NCI-H2171 treated with DMSO at 0.1 percent for 48 hours (cell line): ENCODE measurements around the gene OSBPL10.
"Not testable (repeated sequence)": the region's sequence is repeated elsewhere in the genome, so short reads cannot be mapped to it uniquely, and the experiment has no call there.

Source experiments
- DNase-seq: peaks from one replicate; lab custom pipeline; 2025; lab: John Stamatoyannopoulos, UW

OSBPL10 gene

DNA sequence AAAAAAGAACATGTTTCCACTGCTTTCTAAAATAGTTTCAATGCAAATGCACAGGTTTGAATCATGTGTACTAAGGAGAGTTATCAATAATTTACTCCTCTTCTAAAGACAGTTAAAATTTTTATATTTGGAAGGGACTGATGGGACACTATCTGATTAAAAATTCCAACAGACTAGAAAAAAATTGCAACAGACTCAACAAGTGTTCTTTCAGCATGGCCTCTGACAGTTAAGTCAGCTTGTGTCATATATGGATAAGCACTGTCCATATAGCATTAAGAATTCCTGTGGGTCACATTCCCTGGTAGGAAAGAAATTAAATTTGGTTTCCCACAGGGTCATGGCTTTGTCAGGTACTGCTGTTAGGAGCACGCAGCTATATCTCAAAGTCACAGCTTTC lies 96.8 kb downstream of the OSBPL10 start:
- DNase-seq = no peak

DNA sequence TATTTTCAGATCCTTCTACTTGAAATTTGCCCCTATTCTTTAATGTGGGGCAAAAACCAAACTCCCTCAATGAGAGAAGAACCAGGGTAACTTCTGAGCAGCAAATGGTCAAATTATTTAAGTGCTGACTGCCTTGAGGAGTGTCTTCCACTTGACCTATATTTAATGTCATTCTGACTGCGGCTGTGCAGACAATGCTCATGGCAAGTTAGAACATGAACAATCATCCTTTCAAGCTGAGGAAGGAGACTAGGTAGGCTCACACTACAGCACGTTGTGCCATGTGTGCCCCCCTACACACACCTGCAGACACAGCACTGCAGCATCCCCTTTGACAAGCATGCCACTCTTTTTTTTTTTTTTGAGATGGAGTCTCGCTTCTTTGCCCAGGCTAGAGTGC lies 98.2 kb downstream of the OSBPL10 start:
- peak; percentile 67 for DNase-seq

DNA sequence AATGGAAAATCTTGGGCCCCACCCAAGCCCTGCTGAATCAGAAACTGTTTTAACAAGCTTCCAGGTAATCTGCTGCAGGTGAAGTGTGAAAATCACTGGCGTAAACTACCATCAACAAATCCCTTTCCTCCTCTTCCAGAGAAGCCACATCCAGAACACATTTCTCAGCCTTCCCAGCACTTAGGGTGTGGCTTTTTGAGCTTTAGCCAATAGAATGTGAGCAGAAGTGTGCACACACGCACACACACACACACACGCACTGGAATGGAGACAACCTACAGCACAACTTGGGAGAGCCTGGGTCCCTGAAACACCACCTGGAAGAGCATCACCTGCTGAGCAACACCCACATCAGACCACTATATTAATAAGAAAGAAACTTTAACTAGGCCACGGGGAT lies 98.6 kb downstream of the OSBPL10 start:
- peak; percentile 65 for DNase-seq

DNA sequence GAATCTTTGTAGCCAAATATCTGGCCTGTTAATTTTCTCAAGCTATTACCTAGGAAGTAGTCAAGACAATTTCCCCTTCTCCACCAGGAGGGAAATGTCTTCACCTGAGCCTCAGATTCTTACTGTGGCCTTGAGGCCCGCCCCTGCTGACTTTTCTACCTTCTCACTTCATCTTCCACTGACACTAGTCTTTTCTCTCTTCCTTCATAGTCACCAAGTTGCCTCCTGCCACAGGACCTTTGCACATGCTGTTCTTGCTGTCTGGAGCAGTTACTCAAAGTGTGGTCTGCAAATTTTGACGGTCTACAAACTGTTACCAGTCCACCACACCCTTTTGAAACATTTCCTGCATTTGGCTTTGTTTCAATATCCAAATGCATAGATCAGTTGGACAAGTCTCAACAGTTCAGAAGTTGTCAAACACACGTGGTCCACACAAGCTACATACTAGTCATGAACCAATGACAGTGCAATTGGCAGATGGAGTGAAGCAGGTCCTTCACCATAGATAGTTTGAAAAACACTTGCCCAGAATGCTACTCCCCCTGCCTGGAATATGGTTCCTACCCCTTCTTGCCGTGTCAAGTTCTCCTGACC lies 100.5 kb downstream of the OSBPL10 start:
- no peak for DNase-seq

DNA sequence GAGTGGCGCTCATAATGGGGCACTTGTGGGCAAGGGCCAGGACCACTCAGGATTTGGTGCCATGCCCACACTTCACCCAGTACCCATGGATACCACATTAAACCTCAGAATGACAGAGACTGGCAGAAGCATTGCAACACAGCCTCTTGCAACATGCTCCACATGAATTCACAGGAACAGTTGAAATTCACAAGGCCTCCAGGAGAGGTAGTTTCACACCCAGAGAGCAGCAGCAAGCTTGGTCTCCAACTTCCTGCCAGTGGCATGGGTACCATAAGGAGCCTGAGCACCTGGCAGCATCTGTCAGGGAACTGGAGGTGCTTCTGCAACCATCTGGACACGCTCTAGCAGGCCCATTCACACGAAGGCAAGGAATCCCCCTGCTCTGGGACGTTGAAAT lies 101.0 kb downstream of the OSBPL10 start:
- DNase-seq = peak; percentile 74

DNA sequence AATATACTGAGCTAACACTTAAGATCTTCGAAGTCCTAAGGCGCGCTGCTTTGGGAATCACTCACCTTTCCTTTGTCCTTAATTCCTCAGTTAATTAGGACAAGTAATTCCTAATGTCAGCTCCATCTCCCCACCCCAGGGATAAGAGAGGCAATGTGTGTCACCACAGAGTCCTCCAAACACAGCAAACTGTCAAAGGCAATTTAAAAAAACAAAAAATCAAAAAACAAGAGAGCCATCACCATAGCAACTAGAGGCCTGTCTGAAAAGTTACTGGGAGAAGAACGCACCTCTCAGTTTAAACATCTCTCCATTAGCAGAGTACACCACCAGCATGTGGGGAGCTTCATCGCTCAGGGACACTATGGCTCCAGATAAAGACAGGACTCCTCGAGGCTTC lies 101.7 kb downstream of the OSBPL10 start:
- DNase-seq = no peak

DNA sequence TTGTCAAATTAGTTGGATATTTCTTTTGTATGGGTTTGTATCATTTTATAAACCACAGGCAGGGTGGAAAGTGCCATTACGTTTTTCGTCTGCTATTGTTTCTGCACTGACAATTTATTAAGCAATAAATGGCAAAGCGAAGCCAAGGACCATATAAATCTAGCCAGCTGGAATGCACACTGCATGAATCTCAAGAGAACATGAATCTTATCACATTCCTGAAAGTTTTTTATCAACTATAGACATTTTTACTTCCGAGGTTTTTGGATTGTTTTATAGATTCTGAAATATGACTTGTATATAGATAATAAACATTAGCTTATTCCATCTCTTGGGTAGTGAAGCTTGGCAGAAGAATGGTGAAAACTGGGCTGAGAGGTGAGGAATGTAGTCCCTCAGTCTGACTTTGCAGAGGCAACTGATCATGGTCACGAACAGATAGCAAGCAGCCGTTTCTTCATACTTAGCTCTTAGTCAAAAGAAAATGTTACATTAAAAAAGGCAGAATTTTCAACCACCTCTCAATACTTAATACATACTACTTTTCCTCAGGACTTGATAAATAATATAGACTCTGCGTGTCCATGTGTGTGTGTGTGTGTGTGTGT lies 102.7 kb downstream of the OSBPL10 start:
- no peak for DNase-seq

DNA sequence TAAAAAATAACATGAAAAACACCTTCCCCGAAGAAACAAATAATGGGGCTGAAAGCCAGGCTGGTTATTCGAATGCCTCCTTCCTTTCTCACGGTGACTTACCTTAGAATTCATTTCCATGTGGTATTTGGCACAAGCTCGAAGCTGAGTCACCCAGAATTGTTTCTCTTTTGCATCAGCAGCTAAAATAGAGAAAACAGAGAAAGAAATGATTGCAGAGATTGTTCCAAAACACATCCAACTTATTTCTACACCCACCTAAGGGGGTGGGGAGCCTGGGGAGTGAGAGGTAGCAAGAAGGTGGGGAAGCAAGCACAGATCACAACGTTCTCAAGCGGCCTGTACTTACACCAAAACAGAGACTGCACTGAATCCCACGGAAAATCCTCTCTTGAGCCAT lies 104.7 kb downstream of the OSBPL10 start:
- peak; percentile 30 for DNase-seq

DNA sequence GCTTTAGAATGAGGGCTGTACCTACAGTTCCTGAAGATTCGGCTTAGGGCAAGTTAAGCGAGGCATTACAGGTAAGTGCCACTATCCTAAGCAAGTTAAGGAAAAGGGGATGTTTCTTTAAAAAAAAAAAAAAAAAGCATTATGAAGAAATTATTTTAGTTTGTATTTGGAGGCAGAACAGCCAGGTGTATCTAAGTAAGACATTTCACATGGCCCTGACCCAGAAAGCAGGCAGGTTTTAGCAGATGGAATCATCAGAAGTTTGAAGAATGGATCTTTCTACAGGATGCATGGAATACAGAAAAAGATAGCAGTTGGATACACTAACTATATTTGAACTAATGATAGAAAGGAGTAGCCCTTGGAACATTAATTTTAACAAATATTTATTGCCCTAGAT lies 105.6 kb downstream of the OSBPL10 start:
- DNase-seq = no peak

DNA sequence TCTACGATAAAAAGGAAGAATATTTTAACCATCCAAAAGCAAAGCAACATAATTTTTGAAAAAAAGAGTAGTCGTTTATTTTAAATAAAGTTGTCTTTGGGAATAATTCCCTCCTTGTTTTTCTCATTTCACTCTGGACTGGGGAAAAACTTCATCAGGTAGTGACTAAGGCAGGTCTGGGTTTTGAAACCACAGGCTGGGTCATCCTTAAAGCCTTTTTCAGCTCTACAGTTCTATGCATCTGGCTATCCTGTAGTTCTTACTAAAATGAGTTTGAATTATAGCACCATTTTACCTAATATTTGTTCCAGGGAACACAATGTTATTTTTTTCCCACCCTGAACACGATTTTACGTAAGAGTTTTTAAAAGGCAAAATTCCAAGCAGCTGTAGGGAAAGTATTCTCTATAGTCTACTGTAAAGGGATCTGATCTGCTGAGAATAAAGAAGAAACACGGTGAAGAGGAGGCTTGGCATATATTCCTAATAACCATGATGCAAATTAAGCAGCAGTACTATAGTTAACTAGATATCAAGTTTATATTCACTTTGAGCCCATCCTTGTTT lies 107.7 kb downstream of the OSBPL10 start:
- DNase-seq = no peak

DNA sequence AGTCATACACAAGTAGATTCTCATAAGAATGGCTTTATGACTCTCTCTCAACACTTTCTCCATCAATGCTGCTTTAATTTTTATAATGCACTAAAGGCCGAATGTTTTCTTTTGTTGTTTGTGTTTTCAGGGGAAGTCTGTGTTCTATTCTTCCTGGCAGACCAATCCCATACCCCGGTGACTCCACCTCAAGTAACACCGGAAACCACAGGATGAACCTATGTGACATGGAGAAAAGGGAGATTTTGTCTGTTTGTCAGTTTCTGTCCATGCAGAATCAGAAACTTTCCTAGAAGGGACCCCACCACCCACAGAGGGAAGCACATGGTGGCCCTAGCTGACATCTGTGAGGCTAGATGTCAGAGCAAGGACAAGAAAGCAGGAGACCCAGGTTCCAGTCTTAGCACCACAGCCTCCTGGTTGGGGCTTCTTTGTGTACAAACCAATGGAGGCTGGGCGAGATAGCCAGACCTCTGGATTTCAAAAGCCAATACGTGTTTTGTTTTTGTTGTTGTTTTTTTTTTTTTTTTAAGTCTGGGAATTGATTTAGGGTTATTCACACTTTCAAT lies 109.0 kb downstream of the OSBPL10 start:
- DNase-seq = no peak

DNA sequence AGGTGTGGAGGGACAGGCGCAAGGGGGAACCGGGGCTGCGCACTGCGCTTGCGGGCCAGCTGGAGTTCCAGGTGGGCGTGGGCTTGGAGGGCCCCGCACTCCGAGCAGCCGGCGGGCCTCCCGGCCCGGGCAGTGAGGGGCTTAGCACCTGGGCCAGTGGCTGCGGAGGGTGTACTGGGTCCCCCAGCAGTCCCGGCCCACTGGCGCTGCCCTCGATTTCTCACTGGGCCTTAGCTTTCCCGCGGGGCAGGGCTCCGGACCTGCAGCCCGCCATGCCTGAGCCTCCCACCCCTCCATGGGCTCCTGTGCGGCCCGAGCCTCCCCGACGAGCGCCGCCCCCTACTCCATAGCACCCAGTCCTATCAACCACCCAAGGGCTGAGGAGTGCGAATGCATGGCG lies 111.0 kb downstream of the OSBPL10 start:
- not testable (repeated sequence) for DNase-seq

DNA sequence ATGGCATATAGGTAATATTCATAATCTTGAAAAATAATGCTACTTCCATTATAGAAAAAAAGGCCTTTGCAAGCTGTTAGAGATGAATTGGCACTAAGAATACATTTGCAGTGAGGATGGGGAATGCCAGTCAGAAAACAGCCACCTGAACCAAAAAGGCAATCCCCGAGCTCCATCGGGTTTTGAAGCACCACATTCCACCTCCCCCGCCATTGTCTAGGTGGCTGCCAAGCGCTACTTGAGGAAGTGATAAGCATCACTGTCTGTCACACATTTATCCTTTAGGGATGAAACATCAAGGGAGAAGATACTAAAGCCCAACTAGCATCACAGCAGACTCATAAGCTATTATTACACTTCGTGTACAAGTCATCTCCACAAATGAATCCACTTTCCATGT lies 112.8 kb downstream of the OSBPL10 start:
- DNase-seq = no peak

DNA sequence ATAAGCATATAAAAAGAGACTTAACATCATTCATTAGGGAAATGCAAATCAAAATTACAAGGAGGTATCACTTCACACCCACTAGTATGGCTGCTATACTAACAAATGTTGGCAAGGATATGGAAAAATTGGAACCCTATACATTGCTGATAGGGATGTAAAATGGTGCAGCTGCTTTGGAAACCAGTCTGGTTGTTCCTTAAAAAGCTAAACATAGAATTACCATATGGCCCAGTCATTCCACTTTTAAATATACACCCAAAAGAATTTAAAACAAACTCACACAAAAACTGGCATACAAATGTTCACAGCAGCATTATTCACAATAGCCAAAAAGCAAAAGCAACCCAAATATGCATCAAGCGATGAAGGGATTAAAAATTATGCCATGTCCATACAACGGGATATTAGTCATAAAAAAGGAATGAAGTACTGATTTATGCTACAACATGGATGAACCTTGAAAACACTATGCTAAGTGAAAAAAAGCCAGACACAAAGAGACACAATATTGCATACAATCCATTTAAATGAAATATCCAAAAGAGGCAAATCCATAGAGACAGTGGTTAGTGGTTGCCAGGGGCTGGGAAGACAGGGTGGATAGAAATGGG lies 118.3 kb downstream of the OSBPL10 start:
- DNase-seq = no peak

DNA sequence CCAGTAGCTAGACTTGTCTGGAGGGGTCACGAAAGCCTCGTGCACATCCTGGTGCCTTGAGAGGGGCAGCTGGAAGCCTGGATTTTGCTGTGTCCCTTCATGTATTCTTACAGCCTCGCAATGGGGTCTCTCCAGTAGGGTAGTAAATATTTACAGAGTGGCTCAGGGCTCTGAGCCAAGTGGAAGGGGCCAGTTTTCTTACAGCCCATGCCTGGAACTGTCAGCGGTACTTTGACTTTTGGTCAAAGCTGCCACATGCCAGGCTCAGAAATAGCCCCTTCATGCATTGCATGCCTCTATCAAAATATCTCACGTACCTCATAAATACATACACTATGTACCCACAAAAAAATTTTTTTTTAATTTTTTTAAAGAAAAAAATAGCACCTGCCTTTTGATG lies 119.2 kb downstream of the OSBPL10 start:
- no peak for DNase-seq

DNA sequence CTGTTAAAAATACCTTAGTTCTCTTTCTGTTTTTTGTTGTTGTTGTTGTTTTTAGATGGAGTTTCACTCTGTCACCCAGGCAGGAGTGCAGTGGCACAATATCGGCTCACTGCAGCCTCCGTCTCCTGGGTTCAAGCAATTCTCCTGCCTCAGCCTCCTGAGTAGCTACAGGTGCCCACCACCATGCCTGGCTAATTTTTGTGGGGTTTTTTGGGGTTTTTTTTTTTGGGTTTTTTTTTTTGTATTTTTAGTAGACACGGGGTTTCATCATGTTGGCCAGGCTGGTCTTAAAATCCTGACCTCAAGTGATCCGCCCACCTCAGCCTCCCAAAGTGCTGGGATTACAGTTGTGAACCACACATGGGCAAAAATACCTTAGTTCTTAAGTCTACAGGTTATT lies 120.4 kb downstream of the OSBPL10 start:
- DNase-seq = not testable (repeated sequence)

DNA sequence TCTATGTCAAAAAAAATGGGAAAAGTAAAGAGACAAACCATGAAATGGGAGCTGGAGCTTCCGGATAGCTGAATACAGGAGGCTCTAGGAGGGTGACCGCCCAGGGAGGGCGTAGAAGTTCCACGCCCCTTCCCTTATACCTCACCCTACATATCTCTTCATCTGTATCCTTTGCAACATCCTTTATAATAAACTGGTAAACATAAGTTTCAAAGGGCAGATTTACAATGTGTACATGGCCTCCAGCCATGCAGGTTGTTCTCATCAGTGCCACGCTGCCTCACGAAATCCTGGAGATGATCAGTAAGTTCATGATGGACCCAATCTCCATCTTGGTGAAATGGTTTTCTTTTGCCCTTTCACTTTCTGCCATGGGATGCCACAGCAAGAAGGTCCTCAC lies 121.8 kb downstream of the OSBPL10 start:
- DNase-seq = no peak

DNA sequence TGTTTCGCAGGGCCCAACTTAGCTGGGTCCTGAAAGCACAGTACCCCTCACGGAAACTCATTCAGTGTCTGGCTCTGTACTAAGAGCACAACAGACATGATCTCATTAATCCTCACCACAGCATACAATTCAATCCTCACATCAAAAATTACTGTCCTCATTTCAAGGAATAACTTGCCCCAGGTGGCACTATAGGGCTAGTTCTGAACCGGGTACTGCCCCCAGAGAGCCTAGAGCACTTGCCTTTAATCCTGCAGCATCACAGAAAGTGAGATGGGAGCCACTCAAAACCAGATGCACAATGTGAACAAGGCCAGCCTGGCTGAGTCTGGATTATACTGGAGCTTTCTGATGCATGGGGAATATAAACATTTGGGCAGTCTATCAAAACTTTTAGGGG lies 122.6 kb downstream of the OSBPL10 start:
- DNase-seq = peak; percentile 4

DNA sequence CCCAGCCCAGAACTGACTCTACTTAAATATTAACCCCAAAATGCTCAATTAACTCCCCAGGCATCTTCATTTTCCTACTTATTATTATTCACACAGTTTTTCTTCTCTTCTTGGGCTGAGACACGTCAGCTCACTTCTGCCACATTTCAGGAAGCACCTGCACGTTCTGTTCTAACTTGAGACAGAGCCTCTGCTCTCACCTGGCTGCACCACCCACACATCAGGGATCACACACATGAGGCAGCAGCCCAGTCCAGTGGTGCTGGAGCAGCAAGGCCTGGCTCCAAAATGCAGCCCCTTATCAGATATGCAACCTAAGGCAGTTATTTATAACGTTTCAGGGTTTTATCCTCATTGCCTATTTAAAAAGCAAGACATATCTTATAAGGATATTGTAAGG lies 127.5 kb downstream of the OSBPL10 start:
- DNase-seq = no peak

DNA sequence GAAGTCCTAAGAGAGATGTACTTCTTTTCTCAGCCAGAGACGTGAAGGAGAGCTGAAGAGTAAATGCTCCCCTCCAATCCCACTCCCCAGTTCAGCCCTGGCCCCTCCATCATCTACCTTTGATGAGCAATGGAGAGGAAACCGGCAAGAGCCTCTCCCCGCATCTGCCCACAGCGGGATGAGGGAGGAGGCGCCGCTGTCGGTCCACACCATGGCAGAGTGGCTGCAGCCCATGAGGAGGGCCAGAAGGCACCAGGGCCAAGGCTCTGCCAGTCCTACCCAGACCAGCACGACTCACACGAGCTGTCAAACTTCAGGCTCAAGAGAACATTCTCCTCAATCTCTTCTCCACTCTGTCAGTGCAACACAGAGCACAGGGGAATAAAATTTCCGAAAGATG lies 129.8 kb downstream of the OSBPL10 start:
- DNase-seq = no peak

DNA sequence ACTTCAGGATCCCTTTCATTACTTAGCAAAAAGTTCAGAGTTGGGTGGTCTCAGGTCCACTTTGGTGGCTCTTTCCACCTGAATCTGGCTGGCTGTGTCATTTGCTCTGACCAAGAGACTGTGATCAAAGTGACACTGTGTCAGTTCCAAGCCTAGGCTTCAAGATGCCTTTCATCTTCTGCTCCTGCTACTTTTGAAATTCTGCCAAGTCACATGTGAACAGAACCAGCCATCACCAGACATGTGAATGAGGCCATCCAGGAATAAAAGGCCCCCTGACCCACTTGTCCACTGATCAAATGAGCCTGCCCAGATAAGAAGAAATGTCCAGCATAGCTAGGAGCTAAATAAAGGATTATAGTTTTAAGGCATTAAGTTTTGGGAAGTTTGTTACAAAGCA lies 132.2 kb downstream of the OSBPL10 start:
- no peak for DNase-seq

DNA sequence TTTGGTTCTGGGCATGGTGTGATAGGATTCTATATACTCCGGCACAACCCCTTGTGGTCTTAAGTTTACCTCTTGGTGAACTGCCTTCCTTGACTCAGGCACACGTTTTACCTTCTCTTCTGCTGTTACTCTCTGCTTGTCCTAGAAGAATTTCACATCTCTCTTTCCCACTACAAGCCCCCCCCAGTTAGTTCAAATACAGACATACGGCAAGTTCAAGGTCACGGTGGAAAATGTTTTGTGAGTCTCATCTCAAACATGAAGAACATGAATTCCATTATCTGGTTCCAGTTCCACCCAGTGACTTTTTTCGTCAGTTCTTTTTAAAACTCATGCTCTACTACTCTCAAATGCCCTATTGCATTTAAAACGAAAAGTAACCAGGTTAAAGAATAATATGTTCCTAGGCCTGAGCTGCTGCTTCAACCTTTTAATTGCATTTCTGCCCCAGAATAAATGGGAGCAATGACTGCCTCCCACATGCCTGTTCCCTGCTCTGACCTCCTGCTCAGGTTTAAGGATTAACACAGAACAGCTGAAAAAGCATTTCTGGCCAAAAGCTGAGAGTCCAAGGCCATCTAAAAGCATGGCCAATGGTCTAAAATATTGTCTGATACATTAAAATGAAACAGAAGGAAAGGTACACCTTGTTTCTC lies 132.8 kb downstream of the OSBPL10 start:
- no peak for DNase-seq

DNA sequence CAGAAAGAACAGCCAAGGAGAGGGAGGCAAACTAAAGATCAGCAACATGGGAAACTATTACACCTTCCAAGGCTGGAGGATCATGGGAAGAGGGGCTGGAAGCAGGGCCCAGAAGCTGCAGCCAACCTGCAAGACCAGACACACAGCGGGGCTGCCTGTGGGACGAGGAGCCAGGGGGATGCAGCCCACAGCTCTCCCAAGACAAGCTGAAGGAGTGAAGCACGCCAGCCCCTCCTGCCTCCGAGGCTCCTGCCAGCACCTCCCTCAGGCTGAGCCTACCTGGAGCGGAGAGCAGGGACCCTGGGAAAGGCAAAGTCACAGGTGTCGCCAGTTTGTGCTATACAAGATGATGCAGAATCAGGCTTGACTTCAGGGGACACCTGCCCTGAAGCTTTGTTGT lies 133.3 kb downstream of the OSBPL10 start:
- no peak for DNase-seq
